ENCODE data around the gene SCCPDH. TPM values are rescaled to one million over a fixed set of nuclear protein-coding genes. Genes with fewer than 3 reads are reported as not detected.

Gene SCCPDH
- total RNA-seq, 1 donor from 2014 or later: 9.3 TPM

GRCh38 chr1:246772686-246773085 is 48.5 kb downstream of the SCCPDH start:
- H3K9me3 Mint-ChIP-seq: no peaks in the 10 kb centered on the region
- no peaks in the 10 kb centered on the region for H3K27me3 Mint-ChIP-seq
- intact Hi-C loops (cut with micrococcal nuclease): no loop called here
- ChIA-PET CTCF (no interaction called here), POLR2A (no interaction called here)
- H3K27ac Mint-ChIP-seq: no peak overlapping the region
- H3K4me3 Mint-ChIP-seq: no peak overlapping the region
- DNase-seq (no peak), ATAC-seq (ENCODE audit: low read depth) (no peak)
- H3K4me1 Mint-ChIP-seq: peaks cover 16% of the 10 kb centered on the region
- peaks cover 2% of the 10 kb centered on the region for H3K36me3 Mint-ChIP-seq (ENCODE audit: low read depth)
- TF ChIP-seq CTCF (IDR thresholded peaks at IDR 0.05): no peak

GRCh38 chr1:246773213-246773641 is 49.0 kb downstream of the SCCPDH start:
- H3K4me1 Mint-ChIP-seq: peaks cover 16% of the 10 kb centered on the region
- no peak overlapping the region for H3K27ac Mint-ChIP-seq
- intact Hi-C loops (cut with micrococcal nuclease): no loop called here
- ChIA-PET POLR2A (no interaction called here), CTCF (interaction anchor here (0.6 kb wide), 1 partner anchor 20 kb away, joined by 3 read pairs; no protein-coding TSS in a partner anchor)
- DNase-seq (no peak), ATAC-seq (ENCODE audit: low read depth) (peak; percentile 71)
- peaks cover 2% of the 10 kb centered on the region for H3K36me3 Mint-ChIP-seq (ENCODE audit: low read depth)
- H3K27me3 Mint-ChIP-seq: no peaks in the 10 kb centered on the region
- H3K9me3 Mint-ChIP-seq: no peaks in the 10 kb centered on the region
- no peak for TF ChIP-seq CTCF (IDR thresholded peaks at IDR 0.05)
- peak overlapping the region; percentile 19 for H3K4me3 Mint-ChIP-seq

GRCh38 chr1:246775531-246776385 is 51.5 kb downstream of the SCCPDH start:
- CTCF ChIA-PET: no interaction called here
- H3K9me3 Mint-ChIP-seq: no peaks in the 10 kb centered on the region
- no peak overlapping the region for H3K4me3 Mint-ChIP-seq
- no peaks in the 10 kb centered on the region for H3K27me3 Mint-ChIP-seq
- intact Hi-C loops (cut with micrococcal nuclease): no loop called here
- peaks cover 2% of the 10 kb centered on the region for H3K36me3 Mint-ChIP-seq (ENCODE audit: low read depth)
- no peak for DNase-seq
- no peak overlapping the region for H3K27ac Mint-ChIP-seq
- POLR2A ChIA-PET: no interaction called here
- peaks cover 16% of the 10 kb centered on the region for H3K4me1 Mint-ChIP-seq
- TF ChIP-seq CTCF (IDR thresholded peaks at IDR 0.05): no peak
- ATAC-seq (ENCODE audit: low read depth): no peak

DNA sequence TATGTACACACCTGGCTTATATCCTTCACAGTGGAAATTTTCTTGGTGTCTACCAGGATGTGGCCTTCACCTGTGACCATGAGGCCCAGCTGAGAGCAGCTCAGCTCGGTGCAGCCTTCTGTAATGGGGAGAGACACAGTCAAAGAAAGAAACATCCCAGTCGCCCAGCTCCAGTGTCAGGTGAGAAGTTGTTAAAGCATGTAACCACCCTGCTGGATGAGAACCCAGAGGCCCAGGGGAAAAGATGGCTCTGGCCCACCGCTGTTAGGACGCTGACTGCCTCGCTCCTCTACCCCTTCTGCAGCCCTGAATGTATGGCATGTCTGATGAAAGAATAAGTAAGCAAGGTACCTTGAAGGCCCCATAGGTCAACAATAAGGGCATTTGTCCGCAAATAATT is 52.7 kb downstream of the SCCPDH start:
- Mint-ChIP-seq H3K36me3 (ENCODE audit: low read depth) (peaks cover 2% of the 10 kb centered on the region), H3K9me3 (no peaks in the 10 kb centered on the region), H3K4me3 (no peak overlapping the region), H3K27ac (no peak overlapping the region), H3K4me1 (peaks cover 16% of the 10 kb centered on the region), H3K27me3 (no peaks in the 10 kb centered on the region)
- ChIA-PET CTCF (no interaction called here), POLR2A (no interaction called here)
- ATAC-seq (ENCODE audit: low read depth): no peak
- no peak for TF ChIP-seq CTCF (IDR thresholded peaks at IDR 0.05)
- intact Hi-C loops (cut with micrococcal nuclease): no loop called here
- DNase-seq: no peak

DNA sequence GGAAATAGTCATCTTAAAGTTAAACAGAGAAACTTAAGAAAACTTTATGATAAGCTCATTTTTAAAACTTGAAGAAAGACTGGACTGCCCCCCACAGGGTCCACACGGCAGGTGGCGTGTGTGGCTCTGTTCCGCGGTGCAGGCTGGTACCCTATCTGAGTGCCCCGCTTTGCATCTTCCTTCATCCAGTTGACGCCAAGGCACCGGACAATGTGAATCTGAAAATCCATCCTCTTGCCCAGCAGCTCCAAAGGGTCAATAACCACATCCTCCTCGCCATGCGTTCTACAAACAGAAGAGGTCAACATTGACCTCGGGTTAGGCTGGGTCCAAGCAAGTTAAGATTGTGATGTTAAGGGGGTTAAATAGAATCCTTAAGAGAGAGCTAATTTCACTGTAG is 54.5 kb downstream of the SCCPDH start:
- intact Hi-C loops (cut with micrococcal nuclease): no loop called here
- peaks cover 1% of the 10 kb centered on the region for H3K27me3 Mint-ChIP-seq
- H3K27ac Mint-ChIP-seq: no peak overlapping the region
- peaks cover 2% of the 10 kb centered on the region for H3K36me3 Mint-ChIP-seq (ENCODE audit: low read depth)
- H3K4me3 Mint-ChIP-seq: no peak overlapping the region
- TF ChIP-seq CTCF (IDR thresholded peaks at IDR 0.05): no peak
- POLR2A ChIA-PET: interaction anchor here (0.6 kb wide), 1 partner anchor 1945 kb away, joined by 9 read pairs; no protein-coding TSS in a partner anchor
- H3K4me1 Mint-ChIP-seq: peaks cover 7% of the 10 kb centered on the region
- H3K9me3 Mint-ChIP-seq: no peaks in the 10 kb centered on the region
- CTCF ChIA-PET: no interaction called here
- DNase-seq: no peak
- ATAC-seq (ENCODE audit: low read depth): no peak

All from activated B cell treated with CpG ODN at 0.5 μM for 24 hours (primary cell).